ENCODE data around the gene FA2H. TPM values are rescaled to one million over a fixed set of nuclear protein-coding genes. Genes with fewer than 3 reads are reported as not detected.

Gene FA2H
- total and polyA plus RNA-seq, 8 donors, result 2.2 to 6.4 (median 4.1) TPM

GRCh38 chr16:74709441-74709877 is 65.2 kb downstream of the FA2H start:
- H3K27me3 ChIP-seq, result no peaks in the 10 kb centered on the region
- 0 to 1% methylated on average over 6 of the region's 6 CpGs for whole genome bisulfite sequencing, 2 donors
- no peak overlapping the region for H3K27ac ChIP-seq
- H3K4me1 ChIP-seq, result no peaks in the 10 kb centered on the region
- no peaks in the 10 kb centered on the region for H3K9me3 ChIP-seq
- FAIRE-seq (peak; percentile 68), ATAC-seq (peak; percentile 91 to 100 (median 98)), DNase-seq (peak; percentile 68 to 96 (median 86))
- H3K36me3 ChIP-seq, result no peaks in the 10 kb centered on the region
- TF ChIP-seq CTCF (IDR thresholded peaks at IDR 0.05), result peak; percentile 91 to 94 (median 92)
- no peak overlapping the region for H3K4me3 ChIP-seq
- intact Hi-C loops (cut with DNase I), result loop anchor here in 1 of 3 donors (5.0 kb wide), 1 partner anchor 153 kb away; no protein-coding TSS in a partner anchor

- H3K4me3 ChIP-seq, result peak within 1 kb of the TSS; percentile 49 to 82 (median 64)
- no peaks in the 10 kb centered on the region for H3K27me3 ChIP-seq
- no peaks in the 10 kb centered on the region for H3K36me3 ChIP-seq
- ATAC-seq (peak; percentile 68 to 83 (median 78)), DNase-seq (peak; percentile 53 to 84 (median 66)), FAIRE-seq (no peak)
- peaks cover 10 to 19% (median 17%) of the 10 kb centered on the region in 3 donors for H3K4me1 ChIP-seq
- no peak for TF ChIP-seq CTCF (IDR thresholded peaks at IDR 0.05)
- 0 to 1% methylated on average over 34 to 35 of the region's 35 CpGs for WGBS, 2 donors
- intact Hi-C loops (cut with DNase I), result no loop called here
- no peaks in the 10 kb centered on the region for H3K9me3 ChIP-seq
- H3K27ac ChIP-seq, result peak within 1 kb of the TSS; percentile 69 to 91 (median 82)
These were observed 74.0 kb downstream of the FA2H start, which contains the start of gene MLKL for GRCh38 chr16:74700438-74701225. Gene MLKL, minus strand, starts transcription at chr16:74700862. Its CDS starts 5,105 bp downstream, at chr16:74695757.

- Histone ChIP-seq H3K4me3 (peak overlapping the region; percentile 49 to 82 (median 64)), H3K4me1 (peaks cover 10 to 19% (median 17%) of the 10 kb centered on the region in 3 donors), H3K27me3 (no peaks in the 10 kb centered on the region), H3K27ac (peak overlapping the region; percentile 69 to 91 (median 82)), H3K9me3 (no peaks in the 10 kb centered on the region), H3K36me3 (no peaks in the 10 kb centered on the region)
- no peak for TF ChIP-seq CTCF (IDR thresholded peaks at IDR 0.05)
- ATAC-seq, result peak; percentile 21 to 51 (median 42)
- peak in 2 of 6 donors; percentile 29 to 39 for DNase-seq
- intact Hi-C loops (cut with DNase I), result no loop called here
- no peak for FAIRE-seq
- WGBS, 2 donors, result 0 to 1% methylated on average over 13 to 16 of the region's 16 CpGs
These were observed 74.5 kb downstream of the FA2H start for GRCh38 chr16:74700116-74700437.

- TF ChIP-seq CTCF (IDR thresholded peaks at IDR 0.05), result no peak
- DNase-seq (no peak), FAIRE-seq (no peak), ATAC-seq (no peak)
- WGBS, 2 donors, result 58 to 62% methylated on average over 4 of the region's 4 CpGs
- Histone ChIP-seq H3K4me1 (peaks cover 10 to 19% (median 17%) of the 10 kb centered on the region in 3 donors), H3K27me3 (no peaks in the 10 kb centered on the region), H3K4me3 (peak overlapping the region; percentile 49 to 82 (median 64)), H3K36me3 (no peaks in the 10 kb centered on the region), H3K27ac (peak overlapping the region in 3 of 4 donors; percentile 78 to 91 (median 85)), H3K9me3 (no peaks in the 10 kb centered on the region)
- intact Hi-C loops (cut with DNase I), result no loop called here
These were observed 75.0 kb downstream of the FA2H start for GRCh38 chr16:74699666-74700065.

GRCh38 chr16:74698222-74698621 is 76.4 kb downstream of the FA2H start:
- DNase-seq (no peak), FAIRE-seq (no peak), ATAC-seq (no peak)
- Histone ChIP-seq H3K36me3 (no peaks in the 10 kb centered on the region), H3K27me3 (no peaks in the 10 kb centered on the region), H3K4me3 (peak overlapping the region in 2 of 4 donors; percentile 9 to 13), H3K27ac (peak overlapping the region in 3 of 4 donors; percentile 41 to 55 (median 46)), H3K4me1 (peaks cover 10 to 19% (median 17%) of the 10 kb centered on the region in 3 donors), H3K9me3 (no peaks in the 10 kb centered on the region)
- 19 to 23% methylated on average over 4 of the region's 4 CpGs for WGBS, 2 donors
- no peak for TF ChIP-seq CTCF (IDR thresholded peaks at IDR 0.05)
- intact Hi-C loops (cut with DNase I), result no loop called here

Measured in pancreas (tissue), 10 donors.